D341Med (cell line): Measurements from ENCODE around the gene TNF.
A peak's percentile ranks its signal among the peaks of the same experiment; 100 is the strongest.

ENCODE experiments used
- DNase-seq: peaks from one replicate; pipeline ENCODE4 v3.0.0; 2012; ENCODE audit warnings: low spot score

Gene TNF

GRCh38 chr6:31573239-31574105 is 1.9 kb upstream of the TNF start:
- DNase-seq, result no peak

GRCh38 chr6:31574106-31575061 is 981 bp upstream of the TNF start:
- no peak for DNase-seq

- DNase-seq, result no peak
These were observed 754 bp downstream of the TNF start for GRCh38 chr6:31575952-31576685.

GRCh38 chr6:31576897-31577578 is 1.7 kb downstream of the TNF start:
- DNase-seq, result no peak

GRCh38 chr6:31577579-31577966 is 2.2 kb downstream of the TNF start:
- DNase-seq, result no peak

GRCh38 chr6:31578184-31579118 is 3.1 kb downstream of the TNF start:
- DNase-seq, result no peak

- DNase-seq, result no peak
These were observed 3.7 kb downstream of the TNF start for GRCh38 chr6:31579119-31579505.

GRCh38 chr6:31579546-31580437 is 4.4 kb downstream of the TNF start:
- no peak for DNase-seq

GRCh38 chr6:31580438-31580740 is 5.0 kb downstream of the TNF start:
- DNase-seq, result no peak

GRCh38 chr6:31580807-31581433 is 5.6 kb downstream of the TNF start:
- peak; percentile 97 for DNase-seq

- no peak for DNase-seq
These were observed 6.3 kb downstream of the TNF start for GRCh38 chr6:31581434-31582229.

- no peak for DNase-seq
These were observed 6.9 kb downstream of the TNF start, which contains the start of gene LTB for GRCh38 chr6:31582230-31582643. TSS of gene LTB (minus strand) at chr6:31582424. CDS start at chr6:31582417, 7 bp downstream.

GRCh38 chr6:31585491-31585890 is 10.1 kb downstream of the TNF start:
- no peak for DNase-seq

- no peak for DNase-seq
These were observed 10.6 kb downstream of the TNF start, which contains the start of gene LST1 for GRCh38 chr6:31586008-31586407. TSS of gene LST1 (plus strand) at chr6:31586277. CDS start at chr6:31587300, 1,023 bp downstream.

- no peak for DNase-seq
These were observed 11.4 kb downstream of the TNF start for GRCh38 chr6:31586599-31587281.

- DNase-seq, result no peak
These were observed 12.7 kb downstream of the TNF start for GRCh38 chr6:31587791-31588777.
